Gastrocnemius medialis (tissue), 4 donors: ENCODE measurements around the gene SMAD3.

Source experiments
- CTCF ChIP-seq, 5 experiments: fragments of 450-650 bp in 3 of 5; fragments of 200-600 bp in 2 of 5; sonication (generic) in 2 of 5; IDR thresholded peaks in 4 of 5; conservative IDR thresholded peaks in 1 of 5; 1 replicate in 4 of 5; 2 replicates in 1 of 5; pipeline ENCODE4 v1.5.1; 2016 to 2019; ENCODE audit warnings: antibody characterized with exemption in 5 of 5, mild to moderate bottlenecking in 3 of 5, moderate library complexity in 3 of 5
- POLR2A ChIP-seq, 2 donors: fragments of 450-650 bp; IDR thresholded peaks; one replicate each; pipeline ENCODE4 v1.6.1; 2017; ENCODE audit warnings: antibody characterized with exemption in 2 of 2, mild to moderate bottlenecking in 2 of 2, moderate library complexity in 2 of 2

GRCh38 chr15:67110361-67110781, 45.0 kb downstream of the SMAD3 start:
- TF ChIP-seq CTCF (IDR thresholded peaks at IDR 0.05 in 4 of 5, conservative IDR thresholded peaks at IDR 0.05 in 1 of 5) (no peak), POLR2A (IDR thresholded peaks at IDR 0.05) (no peak)
